GM12891 (cell line): ENCODE data around the gene TBC1D2.

ENCODE experiments used
- PAX5 ChIP-seq: IDR thresholded peaks from 2 replicates; pipeline ENCODE4 v1.6.1; 2011; ENCODE audit warnings: low read length, moderate library complexity, mild to moderate bottlenecking; ENCODE audit not compliant: insufficient read depth, severe bottlenecking
- POLR2A ChIP-seq: IDR thresholded peaks from 2 replicates; pipeline ENCODE4 v1.6.1; 2011; ENCODE audit warnings: low read depth, low read length, control low read depth
- POLR2AphosphoS5 ChIP-seq: IDR thresholded peaks from 2 replicates; pipeline ENCODE4 v1.6.1; 2011; ENCODE audit warnings: low read depth, low read length, control low read depth
- SPI1 ChIP-seq: IDR thresholded peaks from 2 replicates; pipeline ENCODE4 v1.6.1; 2011; ENCODE audit warnings: low read depth, low read length, control low read depth
- TAF1 ChIP-seq: IDR thresholded peaks from 2 replicates; pipeline ENCODE4 v1.6.1; 2011; ENCODE audit warnings: low read depth, low read length, control low read depth

DNA sequence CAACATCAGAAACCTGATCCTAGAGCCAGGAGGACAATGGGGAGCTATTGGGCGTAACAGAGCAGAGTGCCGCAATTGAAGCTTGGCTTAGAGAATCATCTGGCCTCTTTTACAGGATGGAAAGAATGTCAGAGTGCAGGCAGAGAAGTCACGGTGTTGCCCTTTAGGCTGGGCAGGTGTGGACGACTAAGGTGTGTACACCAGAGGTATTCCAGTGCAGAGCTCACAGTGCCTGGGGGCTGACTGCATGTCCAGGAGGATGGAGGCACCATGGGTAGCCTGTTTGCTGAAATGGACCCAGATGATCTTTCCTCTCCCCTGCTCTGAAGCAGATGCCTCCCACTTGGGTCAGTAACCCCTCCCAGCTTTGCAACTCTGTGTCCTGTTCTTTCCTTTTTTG lies 48.9 kb upstream of the TBC1D2 start:
- TF ChIP-seq POLR2AphosphoS5 (no peak), POLR2A (no peak), PAX5 (no peak), TAF1 (no peak), SPI1 (no peak)
